H1 (cell line): Measurements from ENCODE around the gene PRKCH.

Experiments
- EZH2 ChIP-seq: fragments of 200-600 bp; sonication (generic); IDR thresholded peaks from 2 replicates; pipeline ENCODE4 v1.7.1; 2012; ENCODE audit warnings: low read depth, mild to moderate bottlenecking, moderate library complexity, low read length, inconsistent platforms; ENCODE audit not compliant: severe bottlenecking
- RAD21 ChIP-seq, 2 experiments: IDR thresholded peaks in 1 of 2; conservative IDR thresholded peaks in 1 of 2; 2 replicates each; pipeline ENCODE4 v1.6.1; 2011; ENCODE audit warnings: low read depth in 2 of 2, low read length in 2 of 2, improper control_type of control experiment in 1 of 2, inconsistent platforms in 1 of 2, mild to moderate bottlenecking in 1 of 2, moderate library complexity in 1 of 2

GRCh38 chr14:61380984-61381383, 59.6 kb downstream of the PRKCH start:
- no peak for TF ChIP-seq EZH2
- TF ChIP-seq RAD21 (IDR thresholded peaks at IDR 0.05 in 1 of 2, conservative IDR thresholded peaks at IDR 0.05 in 1 of 2; ENCODE audit: low read depth in 2 of 2, low read length in 2 of 2): no peak; a peak in 1 of 4 replicates
